Measurements from ENCODE around the gene RARA.

GRCh38 chr17:40348562-40349476 is 39.8 kb downstream of the RARA start:
- TF ChIP-seq POLR2AphosphoS5 (IDR thresholded peaks at IDR 0.05) = no peak
- no peak for TF ChIP-seq CTCF (IDR thresholded peaks at IDR 0.05)
- TF ChIP-seq POLR2A (IDR thresholded peaks at IDR 0.05; ENCODE audit: low read depth) = no peak
